Endothelial cell of umbilical vein (primary cell): ENCODE measurements around the gene CAMTA1. TPM values are rescaled to one million over a fixed set of nuclear protein-coding genes. Genes with fewer than 3 reads are reported as not detected.
A peak's percentile ranks its signal among the peaks of the same experiment; 100 is the strongest.

Source experiments
- BruUV-seq: library from RNA; stranded (reverse); fragments of 400-500 nt; replicated peaks from 2 replicates; lab custom pipeline; 2021; lab: Mats Ljungman, UMichigan
- CTCF ChIA-PET: fragments of 300-600, 350-600 bp; sonication (Branson Sonifier 250); formaldehyde crosslinking; loops from one replicate; lab custom pipeline; 2021; ENCODE audit warnings: antibody characterized with exemption, inconsistent platforms; lab: Charles Lee
- POLR2A ChIA-PET: fragments of 300-600, 350-600 bp; sonication (Branson Sonifier 250); formaldehyde crosslinking; loops from one replicate; lab custom pipeline; 2021; ENCODE audit warnings: antibody characterized with exemption, inconsistent platforms; lab: Charles Lee
- DNase-seq: peaks from one replicate; pipeline ENCODE4 v3.0.0-alpha.2; 2011; ENCODE audit warnings: low read depth, low spot score
- FAIRE-seq: peaks from 2 replicates; lab custom pipeline; 2011; peaks lifted over from hg19 to GRCh38; lab: Jason Lieb, UNC
- H2AFZ ChIP-seq: 2 replicates; pipeline ENCODE4 v1.6.0; 2012; ENCODE audit warnings: low read depth, low read length, control low read depth, inconsistent platforms
- H3K27ac ChIP-seq: 2 replicates; pipeline ENCODE4 v1.5.1; 2011; ENCODE audit warnings: low read depth, mild to moderate bottlenecking, control low read depth, low read length, moderate library complexity; ENCODE audit not compliant: insufficient read depth
- H3K27me3 ChIP-seq, 2 experiments: 2 replicates each; pipeline versions ENCODE4 v1.6.0 to v1.6.1; 2011; ENCODE audit warnings: low read length in 2 of 2, mixed read lengths in 1 of 2; ENCODE audit not compliant: control insufficient read depth in 2 of 2, insufficient read depth in 2 of 2
- H3K36me3 ChIP-seq, 2 experiments: 2 replicates in 1 of 2; 3 replicates in 1 of 2; pipeline ENCODE4 v1.5.1; 2011; ENCODE audit warnings: low read length in 2 of 2, mild to moderate bottlenecking in 1 of 2, moderate library complexity in 1 of 2; ENCODE audit not compliant: control insufficient read depth in 2 of 2, insufficient read depth in 2 of 2; ENCODE audit errors: extremely low read depth in 1 of 2
- H3K4me1 ChIP-seq: 3 replicates; pipeline ENCODE4 v1.5.1; 2011; ENCODE audit warnings: mild to moderate bottlenecking, low read length; ENCODE audit not compliant: control insufficient read depth, insufficient read depth; ENCODE audit errors: extremely low read depth
- H3K4me2 ChIP-seq: 2 replicates; pipeline ENCODE4 v1.6.1; 2011; ENCODE audit warnings: low read length, control low read depth, mixed read lengths; ENCODE audit not compliant: insufficient read depth
- H3K4me3 ChIP-seq, 3 experiments: fragments of 200-600 bp in 1 of 3; sonication (generic), shearing (Covaris generic) in 1 of 3; replicated peaks in 1 of 3; 2 replicates each; pipeline ENCODE4 v1.5.1; 2011 to 2016; ENCODE audit warnings: control low read depth in 3 of 3, low read length in 3 of 3, mild to moderate bottlenecking in 2 of 3, inconsistent platforms in 1 of 3, low read depth in 1 of 3, moderate library complexity in 1 of 3; ENCODE audit not compliant: insufficient read depth in 1 of 3
- H3K79me2 ChIP-seq: 2 replicates; pipeline ENCODE4 v1.6.0; 2012; ENCODE audit warnings: low read length, inconsistent platforms; ENCODE audit not compliant: control insufficient read depth, insufficient read depth
- H3K9ac ChIP-seq: replicated peaks from 2 replicates; pipeline ENCODE3; 2011; ENCODE audit warnings: low read length, control low read depth; ENCODE audit not compliant: insufficient read depth; ENCODE audit errors: extremely low read depth
- H3K9me1 ChIP-seq: replicated peaks from 3 replicates; pipeline ENCODE4 v1.6.0; 2011; ENCODE audit warnings: mild to moderate bottlenecking, low read length; ENCODE audit not compliant: control insufficient read depth, insufficient read depth; ENCODE audit errors: extremely low read depth
- H3K9me3 ChIP-seq: replicated peaks from 2 replicates; pipeline ENCODE4 v1.5.1; 2012; ENCODE audit warnings: low read length, inconsistent platforms; ENCODE audit not compliant: control insufficient read depth, insufficient read depth
- H4K20me1 ChIP-seq: replicated peaks from 2 replicates; pipeline ENCODE3; 2011; ENCODE audit warnings: mild to moderate bottlenecking, low read length; ENCODE audit not compliant: control insufficient read depth, insufficient read depth; ENCODE audit errors: extremely low read depth
- EZH2 ChIP-seq: IDR thresholded peaks from 2 replicates; pipeline ENCODE4 v1.6.1; 2012; ENCODE audit warnings: borderline replicate concordance, low read depth, mild to moderate bottlenecking, moderate library complexity, low read length, inconsistent platforms; ENCODE audit not compliant: severe bottlenecking
- FOS ChIP-seq: IDR thresholded peaks from 2 replicates; pipeline ENCODE4 v1.6.1; 2011; ENCODE audit warnings: mild to moderate bottlenecking, low read length, moderate library complexity, borderline replicate concordance; ENCODE audit not compliant: insufficient read depth
- GATA2 ChIP-seq: IDR thresholded peaks from 2 replicates; pipeline ENCODE4 v1.7.0; 2011; ENCODE audit warnings: low read depth, mild to moderate bottlenecking, moderate library complexity, mixed read lengths, low read length; ENCODE audit not compliant: insufficient read length, insufficient read depth
- JUN ChIP-seq: IDR thresholded peaks from 2 replicates; pipeline ENCODE4 v1.6.1; 2011; ENCODE audit warnings: borderline replicate concordance, low read depth; ENCODE audit not compliant: insufficient read length, insufficient read depth
- MAX ChIP-seq: IDR thresholded peaks from 2 replicates; pipeline ENCODE4 v1.6.1; 2011; ENCODE audit not compliant: insufficient read depth, insufficient read length
- MYC ChIP-seq: IDR thresholded peaks from one replicate; pipeline ENCODE4 v1.6.1; 2011; ENCODE audit warnings: mild to moderate bottlenecking, low read depth, low read length
- POLR2A ChIP-seq: IDR thresholded peaks from 2 replicates; pipeline ENCODE4 v1.6.1; 2012; ENCODE audit warnings: low read depth, mild to moderate bottlenecking, control low read depth, low read length
- POLR2AphosphoS5 ChIP-seq: IDR thresholded peaks from 2 replicates; pipeline ENCODE4 v1.6.1; 2012; ENCODE audit warnings: low read depth, mild to moderate bottlenecking, control low read depth, low read length, moderate library complexity; ENCODE audit not compliant: insufficient read depth
- dilution Hi-C: fragments of 300-500 bp; cut with MboI; formaldehyde crosslinking; loops from one replicate; pipeline ENCODE4 v1.15.0; 2019; ENCODE audit warnings: low sequenced_read_pairs; ENCODE audit not compliant: extremely low pct_ligation_motif_present
- intact Hi-C: fragments of 100-400 bp; cut with micrococcal nuclease; formaldehyde crosslinking; loops from one replicate; pipeline ENCODE4 v1.10.0; 2022
- polyA plus RNA-seq, 4 experiments: library from polyadenylated mRNA; depleted of rRNA in 3 of 4; stranded (reverse) in 3 of 4; unstranded in 1 of 4; fragments of >200 nt; gene quantifications; 2 replicates each; pipeline versions ENCODE4 v1.2.1 to v1.2.3, GENCODE V29; 2011 to 2012; ENCODE audit warnings: missing spikeins in 1 of 4
- total RNA-seq: library from RNA; stranded (reverse); gene quantifications from 2 replicates; pipeline ENCODE4 v1.2.3, GENCODE V29; 2021
- TF ChIP-seq, protein P1 (sequence below), 2 donors: IDR thresholded peaks; 1 replicate in 1 of 2; 2 replicates in 1 of 2; pipeline ENCODE4 v1.5.1; 2011; ENCODE audit warnings: low read length in 2 of 2, mild to moderate bottlenecking in 2 of 2, moderate library complexity in 2 of 2, control low read depth in 1 of 2, inconsistent platforms in 1 of 2, low read depth in 1 of 2; ENCODE audit not compliant: insufficient read depth in 1 of 2; ENCODE audit errors: extremely low read depth in 1 of 2

Gene CAMTA1
- total and polyA plus RNA-seq, 2 donors (not counting 3 experiments of a cell fraction or from before 2014, with no cell fraction given) = 50.8 to 92.7 TPM

DNA sequence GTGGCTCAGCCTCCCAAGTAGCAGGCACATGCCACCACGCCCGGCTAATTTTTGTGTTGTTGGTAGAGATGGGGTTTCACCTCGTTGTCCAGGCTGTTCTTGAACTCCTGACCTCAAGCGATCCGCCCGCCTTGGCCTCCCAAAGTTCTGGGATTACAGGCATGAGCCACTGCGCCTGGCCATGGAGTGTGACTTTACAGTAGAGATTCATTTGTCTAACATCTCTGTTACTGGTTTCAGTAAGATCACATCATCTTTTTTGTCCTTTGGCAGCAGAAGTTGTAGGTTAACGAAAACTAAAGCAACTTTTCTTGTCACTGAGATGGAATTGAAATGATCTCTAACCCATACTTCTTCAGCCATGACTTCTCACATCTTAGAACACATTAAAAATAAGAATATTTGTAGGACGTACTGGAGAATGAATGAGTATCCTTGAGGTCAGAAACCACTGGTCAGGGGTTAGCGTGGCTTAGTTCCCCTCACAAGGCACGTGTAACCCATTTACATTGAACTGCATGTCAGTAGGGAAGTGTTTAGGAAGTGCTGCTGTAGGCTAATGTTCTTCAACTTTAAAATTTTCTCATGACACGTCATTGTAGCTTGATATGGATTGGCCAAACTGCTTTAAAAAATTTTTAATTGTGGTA lies 75.9 kb downstream of the CAMTA1 start:
- Histone ChIP-seq H3K4me2 (no peak overlapping the region), H3K4me3 (no peak overlapping the region), H2AFZ (no peak overlapping the region), H4K20me1 (no peaks in the 10 kb centered on the region), H3K27me3 (no peaks in the 10 kb centered on the region), H3K4me1 (peaks cover 20% of the 10 kb centered on the region), H3K9me3 (no peaks in the 10 kb centered on the region), H3K27ac (peak overlapping the region; percentile 89), H3K9ac (no peak overlapping the region), H3K79me2 (peaks cover 5% of the 10 kb centered on the region), H3K9me1 (no peaks in the 10 kb centered on the region), H3K36me3 (peaks cover 0 to 3% of the 10 kb centered on the region in 2 experiments)
- ChIA-PET POLR2A (no interaction called here), CTCF (no interaction called here)
- DNase-seq = no peak
- dilution Hi-C loops = no loop called here
- BruUV-seq = no TSS peak
- no peak for FAIRE-seq
- TF ChIP-seq MAX (no peak), MYC (no peak), JUN (no peak), FOS (no peak), EZH2 (no peak), GATA2 (no peak), POLR2A (no peak), POLR2AphosphoS5 (no peak)
- TF ChIP-seq, protein P1, sequence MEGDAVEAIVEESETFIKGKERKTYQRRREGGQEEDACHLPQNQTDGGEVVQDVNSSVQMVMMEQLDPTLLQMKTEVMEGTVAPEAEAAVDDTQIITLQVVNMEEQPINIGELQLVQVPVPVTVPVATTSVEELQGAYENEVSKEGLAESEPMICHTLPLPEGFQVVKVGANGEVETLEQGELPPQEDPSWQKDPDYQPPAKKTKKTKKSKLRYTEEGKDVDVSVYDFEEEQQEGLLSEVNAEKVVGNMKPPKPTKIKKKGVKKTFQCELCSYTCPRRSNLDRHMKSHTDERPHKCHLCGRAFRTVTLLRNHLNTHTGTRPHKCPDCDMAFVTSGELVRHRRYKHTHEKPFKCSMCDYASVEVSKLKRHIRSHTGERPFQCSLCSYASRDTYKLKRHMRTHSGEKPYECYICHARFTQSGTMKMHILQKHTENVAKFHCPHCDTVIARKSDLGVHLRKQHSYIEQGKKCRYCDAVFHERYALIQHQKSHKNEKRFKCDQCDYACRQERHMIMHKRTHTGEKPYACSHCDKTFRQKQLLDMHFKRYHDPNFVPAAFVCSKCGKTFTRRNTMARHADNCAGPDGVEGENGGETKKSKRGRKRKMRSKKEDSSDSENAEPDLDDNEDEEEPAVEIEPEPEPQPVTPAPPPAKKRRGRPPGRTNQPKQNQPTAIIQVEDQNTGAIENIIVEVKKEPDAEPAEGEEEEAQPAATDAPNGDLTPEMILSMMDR (IDR thresholded peaks at IDR 0.05; ENCODE audit: extremely low read depth in 1 of 2, insufficient read depth in 1 of 2, low read depth in 1 of 2, low read length in 2 of 2) = no peak
- intact Hi-C loops = no loop called here
